ENCODE results near the gene DDX25.

DNA sequence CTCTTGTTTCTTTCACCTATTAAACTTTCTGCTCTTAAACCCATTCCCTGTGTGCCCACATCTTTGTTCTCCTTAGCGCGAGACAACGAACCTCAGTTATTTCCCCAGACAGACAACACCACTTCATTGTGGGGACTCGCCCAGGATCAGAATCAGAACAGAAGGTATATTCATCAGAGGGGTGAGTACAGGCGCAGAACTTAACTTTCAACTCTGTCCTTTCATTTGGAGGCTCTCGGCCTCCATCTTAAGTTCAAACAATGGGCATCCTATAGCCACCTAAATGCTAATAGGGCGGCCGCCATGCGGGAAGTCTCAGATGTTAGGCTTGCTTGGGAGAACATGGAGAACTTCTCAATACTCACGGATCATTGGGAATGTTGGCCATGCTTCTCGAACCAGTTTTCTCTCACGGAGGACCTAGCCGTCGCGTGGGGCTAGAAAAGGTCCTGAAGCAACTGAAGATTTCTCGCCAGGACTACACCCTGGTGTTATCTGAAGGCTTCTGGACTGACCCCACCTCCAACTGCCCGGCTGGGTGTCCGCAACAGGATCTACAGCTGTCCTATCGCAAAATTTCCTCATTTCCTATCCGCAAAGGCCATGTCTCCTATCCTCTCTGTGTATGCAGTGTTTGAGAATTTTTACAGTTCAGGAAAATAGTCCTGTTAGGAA is 30.3 kb upstream of the DDX25 start:
- no peak for TF ChIP-seq CTCF (IDR thresholded peaks at IDR 0.05)
- no peak for TF ChIP-seq POLR2A (IDR thresholded peaks at IDR 0.05)

Measured in body of pancreas (tissue), 4 donors.